ENCODE results near the gene CSNK2A2. TPM values are rescaled to one million over a fixed set of nuclear protein-coding genes. Genes with fewer than 3 reads are reported as not detected.

Gene CSNK2A2
- total and polyA plus RNA-seq, 10 of the 15 experiments (the other 5 are each of a cell fraction or from before 2014, with no cell fraction given), result 17.4 to 79.1 (median 29.4) TPM

DNA sequence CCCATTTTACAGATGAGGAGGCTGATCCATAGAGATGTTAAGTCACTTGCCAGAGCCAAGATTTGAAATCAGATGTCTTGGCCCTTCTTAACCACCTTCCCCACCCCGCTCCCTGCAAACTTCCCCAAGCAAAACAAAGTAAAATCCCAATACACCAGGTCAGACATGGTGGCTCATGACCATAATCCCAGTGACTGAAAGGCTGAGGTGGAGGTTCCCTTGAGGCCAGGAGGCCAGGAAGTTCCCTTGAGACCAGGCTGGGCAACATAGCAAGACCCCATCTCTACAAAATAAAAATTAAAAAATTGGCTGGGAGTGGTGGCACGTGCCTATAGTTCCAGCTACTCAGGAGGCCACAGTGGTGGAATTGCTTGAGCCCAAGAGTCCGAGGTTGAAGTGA is 28.9 kb upstream of the CSNK2A2 start (continued):
- TF ChIP-seq TBL1XR1 (IDR thresholded peaks at IDR 0.05; ENCODE audit: low read depth, low read length) (no peak), TCF3 (IDR thresholded peaks at IDR 0.05; ENCODE audit: borderline replicate concordance, insufficient read depth, low read depth, low read length) (no peak), POLR2AphosphoS2 (IDR thresholded peaks at IDR 0.05; ENCODE audit: low read depth, low read length) (no peak), GATAD2B (conservative IDR thresholded peaks at IDR 0.05; ENCODE audit: low read depth) (no peak), NFYA (IDR thresholded peaks at IDR 0.05; ENCODE audit: borderline replicate concordance, low read depth, low read length) (no peak), STAT3 (IDR thresholded peaks at IDR 0.05; ENCODE audit: low read depth, low read length) (no peak), MTA3 (IDR thresholded peaks at IDR 0.05; ENCODE audit: borderline replicate concordance, low read length) (no peak), ETV6 (conservative IDR thresholded peaks at IDR 0.05 in 1 of 2, IDR thresholded peaks at IDR 0.05 in 1 of 2; ENCODE audit: borderline replicate concordance in 1 of 2, low read depth in 1 of 2) (no peak)
- TF ChIP-seq, protein P1, sequence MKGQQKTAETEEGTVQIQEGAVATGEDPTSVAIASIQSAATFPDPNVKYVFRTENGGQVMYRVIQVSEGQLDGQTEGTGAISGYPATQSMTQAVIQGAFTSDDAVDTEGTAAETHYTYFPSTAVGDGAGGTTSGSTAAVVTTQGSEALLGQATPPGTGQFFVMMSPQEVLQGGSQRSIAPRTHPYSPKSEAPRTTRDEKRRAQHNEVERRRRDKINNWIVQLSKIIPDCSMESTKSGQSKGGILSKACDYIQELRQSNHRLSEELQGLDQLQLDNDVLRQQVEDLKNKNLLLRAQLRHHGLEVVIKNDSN (IDR thresholded peaks at IDR 0.05; ENCODE audit: borderline replicate concordance, extremely low read length, insufficient read depth, low read depth, low read length), result no peak
- TF ChIP-seq, protein P2, sequence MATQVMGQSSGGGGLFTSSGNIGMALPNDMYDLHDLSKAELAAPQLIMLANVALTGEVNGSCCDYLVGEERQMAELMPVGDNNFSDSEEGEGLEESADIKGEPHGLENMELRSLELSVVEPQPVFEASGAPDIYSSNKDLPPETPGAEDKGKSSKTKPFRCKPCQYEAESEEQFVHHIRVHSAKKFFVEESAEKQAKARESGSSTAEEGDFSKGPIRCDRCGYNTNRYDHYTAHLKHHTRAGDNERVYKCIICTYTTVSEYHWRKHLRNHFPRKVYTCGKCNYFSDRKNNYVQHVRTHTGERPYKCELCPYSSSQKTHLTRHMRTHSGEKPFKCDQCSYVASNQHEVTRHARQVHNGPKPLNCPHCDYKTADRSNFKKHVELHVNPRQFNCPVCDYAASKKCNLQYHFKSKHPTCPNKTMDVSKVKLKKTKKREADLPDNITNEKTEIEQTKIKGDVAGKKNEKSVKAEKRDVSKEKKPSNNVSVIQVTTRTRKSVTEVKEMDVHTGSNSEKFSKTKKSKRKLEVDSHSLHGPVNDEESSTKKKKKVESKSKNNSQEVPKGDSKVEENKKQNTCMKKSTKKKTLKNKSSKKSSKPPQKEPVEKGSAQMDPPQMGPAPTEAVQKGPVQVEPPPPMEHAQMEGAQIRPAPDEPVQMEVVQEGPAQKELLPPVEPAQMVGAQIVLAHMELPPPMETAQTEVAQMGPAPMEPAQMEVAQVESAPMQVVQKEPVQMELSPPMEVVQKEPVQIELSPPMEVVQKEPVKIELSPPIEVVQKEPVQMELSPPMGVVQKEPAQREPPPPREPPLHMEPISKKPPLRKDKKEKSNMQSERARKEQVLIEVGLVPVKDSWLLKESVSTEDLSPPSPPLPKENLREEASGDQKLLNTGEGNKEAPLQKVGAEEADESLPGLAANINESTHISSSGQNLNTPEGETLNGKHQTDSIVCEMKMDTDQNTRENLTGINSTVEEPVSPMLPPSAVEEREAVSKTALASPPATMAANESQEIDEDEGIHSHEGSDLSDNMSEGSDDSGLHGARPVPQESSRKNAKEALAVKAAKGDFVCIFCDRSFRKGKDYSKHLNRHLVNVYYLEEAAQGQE (IDR thresholded peaks at IDR 0.05; ENCODE audit: low read depth, low read length), result no peak

Measured in GM12878 (cell line).